ENCODE data around the gene LIG1.

The LIG1 gene

GRCh38 chr19:48169939-48170803 lies at the start of gene LIG1, which contains the start of gene ZSWIM9:
LIG1 (minus strand) TSS chr19:48170344; CDS start chr19:48165566, 4,778 bp downstream.
ZSWIM9 (plus strand) TSS chr19:48170680; CDS start chr19:48171803, 1,123 bp downstream.
- no peak for FAIRE-seq

GRCh38 chr19:48218997-48219396 lies 48.9 kb upstream of the LIG1 start:
- no peak for FAIRE-seq

GRCh38 chr19:48216933-48217332 lies 46.8 kb upstream of the LIG1 start:
- FAIRE-seq = no peak

GRCh38 chr19:48213959-48214358 lies 43.8 kb upstream of the LIG1 start:
- FAIRE-seq = no peak

- FAIRE-seq = no peak
Measured at GRCh38 chr19:48210005-48210404, 39.9 kb upstream of the LIG1 start.

- no peak for FAIRE-seq
Measured at GRCh38 chr19:48206397-48207093, 36.4 kb upstream of the LIG1 start.

- FAIRE-seq = peak; percentile 95
Measured at GRCh38 chr19:48203794-48204628, 33.9 kb upstream of the LIG1 start.

- no peak for FAIRE-seq
Measured at GRCh38 chr19:48203222-48203793, 33.2 kb upstream of the LIG1 start.

- FAIRE-seq = no peak
Measured at GRCh38 chr19:48196933-48197665, 27.0 kb upstream of the LIG1 start.

GRCh38 chr19:48196321-48196763 lies 26.2 kb upstream of the LIG1 start:
- no peak for FAIRE-seq

- no peak for FAIRE-seq
Measured at GRCh38 chr19:48194844-48195830, 25.0 kb upstream of the LIG1 start.

- no peak for FAIRE-seq
Measured at GRCh38 chr19:48194041-48194843, 24.1 kb upstream of the LIG1 start.

- no peak for FAIRE-seq
Measured at GRCh38 chr19:48192750-48193149, 22.6 kb upstream of the LIG1 start.

- FAIRE-seq = no peak
Measured at GRCh38 chr19:48190885-48191284, 20.7 kb upstream of the LIG1 start.

- no peak for FAIRE-seq
Measured at GRCh38 chr19:48190288-48190884, 20.2 kb upstream of the LIG1 start.

GRCh38 chr19:48186541-48186991 lies 16.4 kb upstream of the LIG1 start:
- no peak for FAIRE-seq

GRCh38 chr19:48186015-48186414 lies 15.9 kb upstream of the LIG1 start:
- FAIRE-seq = no peak

- FAIRE-seq = no peak
Measured at GRCh38 chr19:48183356-48183755, 13.2 kb upstream of the LIG1 start.

- no peak for FAIRE-seq
Measured at GRCh38 chr19:48182434-48182833, 12.3 kb upstream of the LIG1 start.

All from TTC549 (cell line).